Keratinocyte (primary cell): ENCODE measurements around the gene SOSTDC1.
"Not testable (repeated sequence)": the region's sequence is repeated elsewhere in the genome, so short reads cannot be mapped to it uniquely, and the experiment has no call there.

Experiments used
- EZH2 ChIP-seq: IDR thresholded peaks from one replicate; pipeline ENCODE4 v1.6.1; 2012; ENCODE audit warnings: inconsistent platforms, mild to moderate bottlenecking, low read length, moderate library complexity
- TF ChIP-seq, protein P1 (sequence below), 3 experiments: IDR thresholded peaks in 1 of 3; conservative IDR thresholded peaks in 1 of 3; optimal IDR thresholded peaks in 1 of 3; 2 replicates in 2 of 3; 3 replicates in 1 of 3; pipeline versions ENCODE3 to v1.5.1; 2011; ENCODE audit warnings: low read length in 3 of 3, mild to moderate bottlenecking in 3 of 3, moderate library complexity in 2 of 3, control low read depth in 1 of 3, inconsistent platforms in 1 of 3; ENCODE audit not compliant: insufficient read depth in 2 of 3; ENCODE audit errors: extremely low read depth in 1 of 3

DNA sequence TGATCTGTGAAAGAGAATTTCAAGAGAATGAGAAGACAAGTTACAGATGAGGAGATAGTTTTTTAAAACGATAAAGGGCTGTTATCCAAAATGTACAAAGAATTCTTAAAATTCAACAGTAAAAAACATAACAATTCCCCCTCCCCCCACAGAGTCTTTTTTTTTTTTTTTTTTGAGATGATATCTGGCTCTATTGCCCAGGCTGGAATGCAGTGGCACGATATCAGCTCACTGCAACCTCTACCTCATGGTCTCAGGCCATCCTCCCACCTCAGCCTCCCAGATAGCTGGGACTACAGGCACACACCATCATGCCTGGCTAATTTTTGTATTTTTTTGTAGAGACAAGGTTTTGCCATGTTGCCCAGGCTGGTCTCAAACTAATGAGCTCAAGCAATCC is 21.7 kb downstream of the SOSTDC1 start:
- TF ChIP-seq, protein P1, sequence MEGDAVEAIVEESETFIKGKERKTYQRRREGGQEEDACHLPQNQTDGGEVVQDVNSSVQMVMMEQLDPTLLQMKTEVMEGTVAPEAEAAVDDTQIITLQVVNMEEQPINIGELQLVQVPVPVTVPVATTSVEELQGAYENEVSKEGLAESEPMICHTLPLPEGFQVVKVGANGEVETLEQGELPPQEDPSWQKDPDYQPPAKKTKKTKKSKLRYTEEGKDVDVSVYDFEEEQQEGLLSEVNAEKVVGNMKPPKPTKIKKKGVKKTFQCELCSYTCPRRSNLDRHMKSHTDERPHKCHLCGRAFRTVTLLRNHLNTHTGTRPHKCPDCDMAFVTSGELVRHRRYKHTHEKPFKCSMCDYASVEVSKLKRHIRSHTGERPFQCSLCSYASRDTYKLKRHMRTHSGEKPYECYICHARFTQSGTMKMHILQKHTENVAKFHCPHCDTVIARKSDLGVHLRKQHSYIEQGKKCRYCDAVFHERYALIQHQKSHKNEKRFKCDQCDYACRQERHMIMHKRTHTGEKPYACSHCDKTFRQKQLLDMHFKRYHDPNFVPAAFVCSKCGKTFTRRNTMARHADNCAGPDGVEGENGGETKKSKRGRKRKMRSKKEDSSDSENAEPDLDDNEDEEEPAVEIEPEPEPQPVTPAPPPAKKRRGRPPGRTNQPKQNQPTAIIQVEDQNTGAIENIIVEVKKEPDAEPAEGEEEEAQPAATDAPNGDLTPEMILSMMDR (optimal IDR thresholded peaks at IDR 0.05 in 1 of 3, IDR thresholded peaks at IDR 0.05 in 1 of 3, conservative IDR thresholded peaks at IDR 0.05 in 1 of 3; ENCODE audit: extremely low read depth in 1 of 3, insufficient read depth in 2 of 3, low read length in 3 of 3): not testable (repeated sequence)
- not testable (repeated sequence) for TF ChIP-seq EZH2
